ENCODE measurements around the gene PPP2R3A.

PPP2R3A gene

GRCh38 chr3:136038668-136039067 lies 73.1 kb downstream of the PPP2R3A start:
- Mint-ChIP-seq H3K36me3 (no peaks in the 10 kb centered on the region), H3K27ac (no peak overlapping the region), H3K27me3 (peaks cover 9% of the 10 kb centered on the region), H3K4me1 (ENCODE audit: low read depth) (no peaks in the 10 kb centered on the region), H3K4me3 (no peak overlapping the region), H3K9me3 (ENCODE audit: low read depth) (no peaks in the 10 kb centered on the region)

GRCh38 chr3:136042608-136043221 lies 77.2 kb downstream of the PPP2R3A start:
- Mint-ChIP-seq H3K4me3 (no peak overlapping the region), H3K27ac (no peak overlapping the region), H3K4me1 (ENCODE audit: low read depth) (no peaks in the 10 kb centered on the region), H3K36me3 (no peaks in the 10 kb centered on the region), H3K9me3 (ENCODE audit: low read depth) (no peaks in the 10 kb centered on the region), H3K27me3 (peaks cover 8% of the 10 kb centered on the region)

- H3K9me3 Mint-ChIP-seq (ENCODE audit: low read depth), result no peaks in the 10 kb centered on the region
- no peaks in the 10 kb centered on the region for H3K36me3 Mint-ChIP-seq
- H3K4me1 Mint-ChIP-seq (ENCODE audit: low read depth), result no peaks in the 10 kb centered on the region
- H3K27me3 Mint-ChIP-seq, result peaks cover 5% of the 10 kb centered on the region
- no peak overlapping the region for H3K4me3 Mint-ChIP-seq
- H3K27ac Mint-ChIP-seq, result no peak overlapping the region
These were observed 79.6 kb downstream of the PPP2R3A start for GRCh38 chr3:136044980-136045745.

GRCh38 chr3:136048068-136048467 lies 82.5 kb downstream of the PPP2R3A start:
- no peaks in the 10 kb centered on the region for H3K36me3 Mint-ChIP-seq
- no peak overlapping the region for H3K27ac Mint-ChIP-seq

GRCh38 chr3:136050250-136050649 lies 84.7 kb downstream of the PPP2R3A start:
- peaks cover 10% of the 10 kb centered on the region for H3K27me3 Mint-ChIP-seq
- H3K27ac Mint-ChIP-seq, result no peak overlapping the region
- no peaks in the 10 kb centered on the region for H3K36me3 Mint-ChIP-seq
- no peak overlapping the region for H3K4me3 Mint-ChIP-seq
- H3K4me1 Mint-ChIP-seq (ENCODE audit: low read depth), result no peaks in the 10 kb centered on the region
- no peaks in the 10 kb centered on the region for H3K9me3 Mint-ChIP-seq (ENCODE audit: low read depth)

More at GRCh38 chr3:136048068-136048467, 82.5 kb downstream of the PPP2R3A start:
- Mint-ChIP-seq H3K4me1 (ENCODE audit: low read depth) (no peaks in the 10 kb centered on the region), H3K4me3 (no peak overlapping the region), H3K9me3 (ENCODE audit: low read depth) (no peaks in the 10 kb centered on the region), H3K27me3 (peaks cover 5% of the 10 kb centered on the region)

GRCh38 chr3:136055491-136055890 lies 90.0 kb downstream of the PPP2R3A start:
- H3K9me3 Mint-ChIP-seq (ENCODE audit: low read depth), result no peaks in the 10 kb centered on the region
- no peak overlapping the region for H3K4me3 Mint-ChIP-seq
- H3K4me1 Mint-ChIP-seq (ENCODE audit: low read depth), result no peaks in the 10 kb centered on the region
- H3K27ac Mint-ChIP-seq, result no peak overlapping the region
- H3K36me3 Mint-ChIP-seq, result peaks cover 5% of the 10 kb centered on the region
- peaks cover 10% of the 10 kb centered on the region for H3K27me3 Mint-ChIP-seq

GRCh38 chr3:136067211-136067610 lies 101.7 kb downstream of the PPP2R3A start:
- H3K27ac Mint-ChIP-seq, result no peak overlapping the region
- no peak overlapping the region for H3K4me3 Mint-ChIP-seq
- H3K27me3 Mint-ChIP-seq, result no peaks in the 10 kb centered on the region
- H3K4me1 Mint-ChIP-seq (ENCODE audit: low read depth), result no peaks in the 10 kb centered on the region
- H3K36me3 Mint-ChIP-seq, result no peaks in the 10 kb centered on the region
- H3K9me3 Mint-ChIP-seq (ENCODE audit: low read depth), result no peaks in the 10 kb centered on the region

- Mint-ChIP-seq H3K4me3 (no peak overlapping the region), H3K27ac (no peak overlapping the region), H3K4me1 (ENCODE audit: low read depth) (no peaks in the 10 kb centered on the region), H3K9me3 (ENCODE audit: low read depth) (no peaks in the 10 kb centered on the region), H3K27me3 (no peaks in the 10 kb centered on the region), H3K36me3 (no peaks in the 10 kb centered on the region)
These were observed 103.2 kb downstream of the PPP2R3A start for GRCh38 chr3:136068708-136069107.

- Mint-ChIP-seq H3K36me3 (no peaks in the 10 kb centered on the region), H3K27ac (no peak overlapping the region), H3K9me3 (ENCODE audit: low read depth) (no peaks in the 10 kb centered on the region), H3K27me3 (no peaks in the 10 kb centered on the region), H3K4me3 (no peak overlapping the region), H3K4me1 (ENCODE audit: low read depth) (no peaks in the 10 kb centered on the region)
These were observed 104.4 kb downstream of the PPP2R3A start for GRCh38 chr3:136069933-136070332.

- Mint-ChIP-seq H3K27ac (no peak overlapping the region), H3K9me3 (ENCODE audit: low read depth) (no peaks in the 10 kb centered on the region), H3K27me3 (no peaks in the 10 kb centered on the region), H3K4me3 (no peak overlapping the region), H3K36me3 (no peaks in the 10 kb centered on the region), H3K4me1 (ENCODE audit: low read depth) (no peaks in the 10 kb centered on the region)
These were observed 104.8 kb downstream of the PPP2R3A start for GRCh38 chr3:136070334-136070733.

- Mint-ChIP-seq H3K36me3 (no peaks in the 10 kb centered on the region), H3K27ac (no peak overlapping the region), H3K27me3 (no peaks in the 10 kb centered on the region), H3K9me3 (ENCODE audit: low read depth) (no peaks in the 10 kb centered on the region), H3K4me1 (ENCODE audit: low read depth) (no peaks in the 10 kb centered on the region), H3K4me3 (no peak overlapping the region)
These were observed 105.7 kb downstream of the PPP2R3A start for GRCh38 chr3:136070953-136071949.

- Mint-ChIP-seq H3K27me3 (no peaks in the 10 kb centered on the region), H3K27ac (no peak overlapping the region), H3K36me3 (no peaks in the 10 kb centered on the region), H3K4me1 (ENCODE audit: low read depth) (no peaks in the 10 kb centered on the region), H3K4me3 (no peak overlapping the region), H3K9me3 (ENCODE audit: low read depth) (no peaks in the 10 kb centered on the region)
These were observed 109.1 kb downstream of the PPP2R3A start for GRCh38 chr3:136074546-136075170.

GRCh38 chr3:136075218-136075808 lies 109.8 kb downstream of the PPP2R3A start:
- Mint-ChIP-seq H3K36me3 (no peaks in the 10 kb centered on the region), H3K27ac (no peak overlapping the region), H3K4me1 (ENCODE audit: low read depth) (no peaks in the 10 kb centered on the region), H3K27me3 (no peaks in the 10 kb centered on the region), H3K4me3 (no peak overlapping the region), H3K9me3 (ENCODE audit: low read depth) (no peaks in the 10 kb centered on the region)

- no peaks in the 10 kb centered on the region for H3K36me3 Mint-ChIP-seq
- no peaks in the 10 kb centered on the region for H3K27me3 Mint-ChIP-seq
- no peak overlapping the region for H3K27ac Mint-ChIP-seq
- no peaks in the 10 kb centered on the region for H3K4me1 Mint-ChIP-seq (ENCODE audit: low read depth)
- no peaks in the 10 kb centered on the region for H3K9me3 Mint-ChIP-seq (ENCODE audit: low read depth)
- no peak overlapping the region for H3K4me3 Mint-ChIP-seq
These were observed 110.3 kb downstream of the PPP2R3A start for GRCh38 chr3:136075811-136076210.
